Panc1 (cell line): ENCODE data around the gene B4GALT3. TPM values are rescaled to one million over a fixed set of nuclear protein-coding genes. Genes with fewer than 3 reads are reported as not detected.

Source experiments
- ATAC-seq: fragments of 200-7000 bp; cut with Tn5 transposase; 2 replicates; pipeline ENCODE4 v1.9.1; 2020; ENCODE audit warnings: mild to moderate bottlenecking, moderate library complexity
- BruUV-seq: library from RNA; stranded (reverse); fragments of 400-500 nt; replicated peaks from 2 replicates; lab custom pipeline; 2021; lab: Mats Ljungman, UMichigan
- CTCF ChIA-PET: fragments of 300-600 bp; sonication (Branson Sonifier 250); formaldehyde crosslinking; loops from one replicate; lab custom pipeline; 2022; ENCODE audit warnings: antibody characterized with exemption; lab: Charles Lee
- POLR2A ChIA-PET: fragments of 300-600 bp; sonication (Branson Sonifier 250); formaldehyde crosslinking; loops from one replicate; lab custom pipeline; 2022; ENCODE audit warnings: antibody characterized with exemption; lab: Charles Lee
- DNase-seq: peaks from one replicate; pipeline ENCODE4 v3.0.0-alpha.2; 2010; ENCODE audit warnings: low read depth, low spot score
- H3K27ac ChIP-seq: 2 replicates; pipeline ENCODE4 v1.5.1; 2011; ENCODE audit warnings: mild to moderate bottlenecking, low read length, inconsistent platforms
- H3K27me3 ChIP-seq: fragments of 200-500 bp; sonication (Bioruptor generic); 2 replicates; pipeline ENCODE4 v1.6.0; 2014; ENCODE audit warnings: low read length, inconsistent platforms; ENCODE audit not compliant: control insufficient read depth, insufficient read depth
- H3K36me3 ChIP-seq: fragments of 200-500 bp; sonication (Bioruptor generic); 2 replicates; pipeline ENCODE4 v1.5.1; 2014; ENCODE audit warnings: inconsistent platforms, mild to moderate bottlenecking, low read length, moderate library complexity; ENCODE audit not compliant: control insufficient read depth, insufficient read depth
- H3K4me1 ChIP-seq: 2 replicates; pipeline ENCODE4 v1.5.1; 2011; ENCODE audit warnings: inconsistent platforms, mild to moderate bottlenecking, low read length, moderate library complexity; ENCODE audit not compliant: control insufficient read depth, insufficient read depth
- H3K4me3 ChIP-seq, 2 experiments: 2 replicates each; pipeline ENCODE4 v1.5.1; 2011 to 2012; ENCODE audit warnings: low read depth in 2 of 2, low read length in 2 of 2, mild to moderate bottlenecking in 2 of 2, inconsistent platforms in 1 of 2, moderate library complexity in 1 of 2
- H3K9me3 ChIP-seq: fragments of 200-500 bp; sonication (Bioruptor generic); 2 replicates; pipeline ENCODE4 v1.5.1; 2014; ENCODE audit warnings: low read depth, mild to moderate bottlenecking, inconsistent platforms, low read length, moderate library complexity; ENCODE audit not compliant: control insufficient read depth, insufficient read depth
- POLR2AphosphoS5 ChIP-seq: IDR thresholded peaks from 2 replicates; pipeline ENCODE4 v1.6.1; 2012; ENCODE audit warnings: mild to moderate bottlenecking, low read depth, low read length, moderate library complexity
- SIN3A ChIP-seq: IDR thresholded peaks from 2 replicates; pipeline ENCODE4 v1.6.1; 2012; ENCODE audit warnings: low read depth, mild to moderate bottlenecking, low read length, moderate library complexity, borderline replicate concordance; ENCODE audit not compliant: insufficient read depth
- TCF7L2 ChIP-seq: IDR thresholded peaks from 2 replicates; pipeline ENCODE4 v1.6.1; 2011; ENCODE audit warnings: mild to moderate bottlenecking, low read depth, low read length, inconsistent platforms
- in situ Hi-C: cut with HindIII; loops from 2 replicates; pipeline ENCODE4 v1.10.0; 2016; ENCODE audit warnings: low sequenced_read_pairs, low pct_unique_long_range_greater_than_20kb
- intact Hi-C: fragments of 100-400 bp; cut with micrococcal nuclease; formaldehyde crosslinking; loops from one replicate; pipeline ENCODE4 v1.10.0; 2022; ENCODE audit not compliant: unreplicated experiment
- total RNA-seq: library from RNA; stranded (reverse); gene quantifications from one replicate; pipeline ENCODE4 v1.2.1, GENCODE V29; 2021; ENCODE audit not compliant: unreplicated experiment
- TF ChIP-seq, protein P1 (sequence below): fragments of 450-650 bp; IDR thresholded peaks from 2 replicates; pipeline ENCODE4 v1.5.1; 2017; ENCODE audit warnings: mild to moderate bottlenecking
- TF ChIP-seq, protein P2 (sequence below), 2 experiments: IDR thresholded peaks; 2 replicates each; pipeline ENCODE4 v1.6.1; 2011 to 2012; ENCODE audit warnings: low read depth in 2 of 2, control low read depth in 1 of 2, low read length in 1 of 2, mild to moderate bottlenecking in 1 of 2, moderate library complexity in 1 of 2; ENCODE audit not compliant: insufficient read depth in 1 of 2

Gene B4GALT3
- total RNA-seq, 1 experiment from 2014 or later = 28.6 TPM

DNA sequence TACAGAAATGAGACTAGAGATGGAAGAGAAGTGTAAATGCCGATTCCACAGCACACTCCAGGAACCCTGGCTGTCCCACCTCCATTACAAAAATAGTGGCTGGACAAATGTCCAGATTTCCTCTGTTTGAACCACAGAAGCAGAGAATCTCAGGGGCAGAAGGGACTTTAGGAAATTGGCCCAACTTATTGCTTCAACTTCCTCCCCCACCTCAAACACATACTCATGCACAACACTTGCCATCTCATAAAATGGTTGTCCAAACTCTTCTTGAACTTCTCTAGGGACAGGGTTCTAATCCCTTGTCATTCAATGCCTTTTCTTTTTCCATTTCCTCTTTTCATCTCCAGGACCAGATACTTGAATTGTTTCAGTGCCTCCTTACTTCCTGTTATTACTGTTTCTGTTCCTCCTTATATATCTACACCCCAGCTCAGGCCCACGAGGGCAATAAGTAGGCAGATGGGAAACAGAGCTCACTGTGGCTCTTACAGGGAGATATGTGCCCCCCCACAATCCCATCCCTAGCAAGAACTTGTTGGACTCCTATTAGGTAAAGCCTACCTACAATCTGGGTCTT lies 8.5 kb upstream of the B4GALT3 start:
- TF ChIP-seq TCF7L2 = no peak
- TF ChIP-seq POLR2AphosphoS5 = no peak
- TF ChIP-seq, protein P1, sequence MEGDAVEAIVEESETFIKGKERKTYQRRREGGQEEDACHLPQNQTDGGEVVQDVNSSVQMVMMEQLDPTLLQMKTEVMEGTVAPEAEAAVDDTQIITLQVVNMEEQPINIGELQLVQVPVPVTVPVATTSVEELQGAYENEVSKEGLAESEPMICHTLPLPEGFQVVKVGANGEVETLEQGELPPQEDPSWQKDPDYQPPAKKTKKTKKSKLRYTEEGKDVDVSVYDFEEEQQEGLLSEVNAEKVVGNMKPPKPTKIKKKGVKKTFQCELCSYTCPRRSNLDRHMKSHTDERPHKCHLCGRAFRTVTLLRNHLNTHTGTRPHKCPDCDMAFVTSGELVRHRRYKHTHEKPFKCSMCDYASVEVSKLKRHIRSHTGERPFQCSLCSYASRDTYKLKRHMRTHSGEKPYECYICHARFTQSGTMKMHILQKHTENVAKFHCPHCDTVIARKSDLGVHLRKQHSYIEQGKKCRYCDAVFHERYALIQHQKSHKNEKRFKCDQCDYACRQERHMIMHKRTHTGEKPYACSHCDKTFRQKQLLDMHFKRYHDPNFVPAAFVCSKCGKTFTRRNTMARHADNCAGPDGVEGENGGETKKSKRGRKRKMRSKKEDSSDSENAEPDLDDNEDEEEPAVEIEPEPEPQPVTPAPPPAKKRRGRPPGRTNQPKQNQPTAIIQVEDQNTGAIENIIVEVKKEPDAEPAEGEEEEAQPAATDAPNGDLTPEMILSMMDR = no peak
- no peaks in the 10 kb centered on the region for H3K9me3 ChIP-seq
- no peaks in the 10 kb centered on the region for H3K27me3 ChIP-seq
- no peaks in the 10 kb centered on the region for H3K4me1 ChIP-seq
- ChIA-PET CTCF (interaction anchor here (0.5 kb wide), 1 partner anchor 15 kb away, joined by 4 read pairs; no protein-coding TSS in a partner anchor), POLR2A (interaction anchor here (0.6 kb wide), 1 partner anchor 11 kb away, joined by 3 read pairs; no protein-coding TSS in a partner anchor)
- ATAC-seq (no peak), DNase-seq (no peak)
- no peaks in the 10 kb centered on the region for H3K36me3 ChIP-seq
- no peak overlapping the region for H3K27ac ChIP-seq
- BruUV-seq = no TSS peak
- in situ Hi-C loops = no loop called here
- no peak overlapping the region for H3K4me3 ChIP-seq
- intact Hi-C loops = no loop called here

DNA sequence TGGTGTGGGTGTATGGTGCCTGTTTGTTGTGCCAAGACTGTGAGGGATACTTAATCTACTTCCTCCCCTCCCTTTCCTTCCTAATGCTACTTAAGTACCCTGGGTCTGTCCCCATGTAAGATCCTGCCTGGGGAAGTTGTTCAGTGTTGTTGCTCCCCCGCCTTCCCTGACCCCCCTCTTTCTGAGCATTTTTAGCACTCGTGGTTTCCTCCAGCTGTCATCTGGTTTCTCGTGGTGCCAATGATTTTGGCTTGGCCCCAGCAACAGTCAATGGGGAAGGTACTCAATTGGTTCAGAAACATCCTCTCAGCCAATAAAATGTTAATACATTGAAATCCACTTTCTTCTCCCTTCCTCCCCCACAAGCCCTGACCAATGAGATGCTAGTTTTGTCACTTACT lies 8.0 kb upstream of the B4GALT3 start:
- Histone ChIP-seq H3K27ac (no peak overlapping the region), H3K4me1 (no peaks in the 10 kb centered on the region), H3K4me3 (no peak overlapping the region), H3K27me3 (no peaks in the 10 kb centered on the region), H3K36me3 (no peaks in the 10 kb centered on the region), H3K9me3 (no peaks in the 10 kb centered on the region)
- in situ Hi-C loops = no loop called here
- ChIA-PET CTCF (no interaction called here), POLR2A (no interaction called here)
- TF ChIP-seq TCF7L2 = no peak
- TF ChIP-seq POLR2AphosphoS5 = no peak
- TF ChIP-seq, protein P1 = no peak
- TF ChIP-seq, protein P2, sequence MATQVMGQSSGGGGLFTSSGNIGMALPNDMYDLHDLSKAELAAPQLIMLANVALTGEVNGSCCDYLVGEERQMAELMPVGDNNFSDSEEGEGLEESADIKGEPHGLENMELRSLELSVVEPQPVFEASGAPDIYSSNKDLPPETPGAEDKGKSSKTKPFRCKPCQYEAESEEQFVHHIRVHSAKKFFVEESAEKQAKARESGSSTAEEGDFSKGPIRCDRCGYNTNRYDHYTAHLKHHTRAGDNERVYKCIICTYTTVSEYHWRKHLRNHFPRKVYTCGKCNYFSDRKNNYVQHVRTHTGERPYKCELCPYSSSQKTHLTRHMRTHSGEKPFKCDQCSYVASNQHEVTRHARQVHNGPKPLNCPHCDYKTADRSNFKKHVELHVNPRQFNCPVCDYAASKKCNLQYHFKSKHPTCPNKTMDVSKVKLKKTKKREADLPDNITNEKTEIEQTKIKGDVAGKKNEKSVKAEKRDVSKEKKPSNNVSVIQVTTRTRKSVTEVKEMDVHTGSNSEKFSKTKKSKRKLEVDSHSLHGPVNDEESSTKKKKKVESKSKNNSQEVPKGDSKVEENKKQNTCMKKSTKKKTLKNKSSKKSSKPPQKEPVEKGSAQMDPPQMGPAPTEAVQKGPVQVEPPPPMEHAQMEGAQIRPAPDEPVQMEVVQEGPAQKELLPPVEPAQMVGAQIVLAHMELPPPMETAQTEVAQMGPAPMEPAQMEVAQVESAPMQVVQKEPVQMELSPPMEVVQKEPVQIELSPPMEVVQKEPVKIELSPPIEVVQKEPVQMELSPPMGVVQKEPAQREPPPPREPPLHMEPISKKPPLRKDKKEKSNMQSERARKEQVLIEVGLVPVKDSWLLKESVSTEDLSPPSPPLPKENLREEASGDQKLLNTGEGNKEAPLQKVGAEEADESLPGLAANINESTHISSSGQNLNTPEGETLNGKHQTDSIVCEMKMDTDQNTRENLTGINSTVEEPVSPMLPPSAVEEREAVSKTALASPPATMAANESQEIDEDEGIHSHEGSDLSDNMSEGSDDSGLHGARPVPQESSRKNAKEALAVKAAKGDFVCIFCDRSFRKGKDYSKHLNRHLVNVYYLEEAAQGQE (IDR thresholded peaks at IDR 0.05; ENCODE audit: insufficient read depth in 1 of 2, low read depth in 2 of 2, low read length in 1 of 2) = no peak
- no peak for TF ChIP-seq SIN3A
- no peak for DNase-seq
- ATAC-seq = no peak
- intact Hi-C loops = no loop called here
- BruUV-seq = no TSS peak
